HG03060 (cell line): ENCODE measurements around the gene PXDC1.
"Not testable (repeated sequence)": the region's sequence is repeated elsewhere in the genome, so short reads cannot be mapped to it uniquely, and the experiment has no call there.

ENCODE experiments used
- ATAC-seq: cut with Tn5 transposase; IDR thresholded peaks from one replicate; pipeline ENCODE4 v1.9.1; 2021; ENCODE audit warnings: low read depth, moderate number of reproducible peaks; ENCODE audit not compliant: unreplicated experiment

PXDC1 gene

GRCh38 chr6:3737149-3737830, 14.2 kb downstream of the PXDC1 start:
- ATAC-seq = no peak

GRCh38 chr6:3735029-3735605, 16.4 kb downstream of the PXDC1 start:
- no peak for ATAC-seq

- no peak for ATAC-seq
Measured at GRCh38 chr6:3734023-3734422, 17.5 kb downstream of the PXDC1 start.

- no peak for ATAC-seq
Measured at GRCh38 chr6:3733321-3733925, 18.1 kb downstream of the PXDC1 start.

GRCh38 chr6:3732345-3733141, 19.0 kb downstream of the PXDC1 start:
- ATAC-seq = no peak

GRCh38 chr6:3731700-3732099, 19.8 kb downstream of the PXDC1 start:
- ATAC-seq = no peak

- no peak for ATAC-seq
Measured at GRCh38 chr6:3729603-3730344, 21.7 kb downstream of the PXDC1 start.

- no peak for ATAC-seq
Measured at GRCh38 chr6:3727593-3728108, 23.9 kb downstream of the PXDC1 start.

GRCh38 chr6:3727036-3727435, 24.5 kb downstream of the PXDC1 start:
- no peak for ATAC-seq

GRCh38 chr6:3726421-3726820, 25.1 kb downstream of the PXDC1 start:
- no peak for ATAC-seq

- ATAC-seq = no peak
Measured at GRCh38 chr6:3725145-3726047, 26.1 kb downstream of the PXDC1 start.

- ATAC-seq = no peak
Measured at GRCh38 chr6:3724451-3725144, 26.9 kb downstream of the PXDC1 start.

- ATAC-seq = no peak
Measured at GRCh38 chr6:3723966-3724365, 27.5 kb downstream of the PXDC1 start.

GRCh38 chr6:3723251-3723650, 28.3 kb downstream of the PXDC1 start:
- no peak for ATAC-seq

GRCh38 chr6:3722785-3723184, 28.7 kb downstream of the PXDC1 start:
- ATAC-seq = no peak

GRCh38 chr6:3721810-3722621, 29.5 kb downstream of the PXDC1 start:
- ATAC-seq = no peak

GRCh38 chr6:3720770-3721169, 30.7 kb downstream of the PXDC1 start:
- not testable (repeated sequence) for ATAC-seq
